H1 (cell line): ENCODE results near the gene GMFB. TPM values are rescaled to one million over a fixed set of nuclear protein-coding genes. Genes with fewer than 3 reads are reported as not detected.

Experiments
- ATF3 ChIP-seq: IDR thresholded peaks from 2 replicates; pipeline ENCODE4 v1.6.1; 2011; ENCODE audit warnings: low read depth, mild to moderate bottlenecking, low read length; ENCODE audit not compliant: insufficient read depth
- BACH1 ChIP-seq: IDR thresholded peaks from 2 replicates; pipeline ENCODE4 v1.6.1; 2012; ENCODE audit warnings: low read length, improper control_type of control experiment
- HDAC2 ChIP-seq, 2 experiments: fragments of 300-600 bp in 1 of 2; sonication (generic) in 1 of 2; IDR thresholded peaks; 2 replicates each; pipeline ENCODE4 v1.6.1; 2011 to 2012; ENCODE audit warnings: low read depth in 2 of 2, low read length in 2 of 2, mild to moderate bottlenecking in 2 of 2, moderate library complexity in 2 of 2, borderline replicate concordance in 1 of 2, inconsistent platforms in 1 of 2
- POU5F1 ChIP-seq: IDR thresholded peaks from 2 replicates; pipeline ENCODE4 v1.6.1; 2011; ENCODE audit warnings: low read depth, mild to moderate bottlenecking, low read length, moderate library complexity
- polyA plus RNA-seq, 7 experiments: library from polyadenylated mRNA; depleted of rRNA in 3 of 7; stranded (reverse) in 5 of 7; unstranded in 2 of 7; fragments of >200 nt in 5 of 7; fragments of 200-250 nt in 2 of 7; gene quantifications; 1 replicate in 5 of 7; 2 replicates in 1 of 7; 4 replicates in 1 of 7; pipeline versions ENCODE4 v1.2.1 to v1.2.3, GENCODE V29; 2011 to 2013; ENCODE audit warnings: missing spikeins in 2 of 7, mixed read lengths in 2 of 7
- total RNA-seq: library from RNA; stranded (reverse); fragmentation: NEBNext Ultra II Directional; extraction: Animal tissue kit (Norgen Biotek cat#: 25700); gene quantifications from 2 replicates; pipeline ENCODE4 v1.2.1, GENCODE V29; 2021

Gene GMFB
- total and polyA plus RNA-seq, 2 of the 8 experiments (the other 6 are each of a cell fraction or from before 2014, with no cell fraction given) = 17.9 to 77.3 TPM

- TF ChIP-seq ATF3 (no peak), HDAC2 (IDR thresholded peaks at IDR 0.05; ENCODE audit: borderline replicate concordance in 1 of 2, low read depth in 2 of 2, low read length in 2 of 2) (no peak), BACH1 (no peak), POU5F1 (no peak)
These were observed 1.8 kb upstream of the GMFB start (continued) for GRCh38 chr14:54490445-54491175.
